ACHN (cell line): Measurements from ENCODE around the gene FBXW8.

Experiments
- DNase-seq: peaks from one replicate; pipeline ENCODE4 v3.0.0-alpha.2; 2015
- in situ Hi-C: cut with HindIII; loops from 2 replicates; pipeline ENCODE4 v1.10.0; 2017; ENCODE audit warnings: low sequenced_read_pairs, low pct_ligation_motif_present, low pct_unique_long_range_greater_than_20kb

FBXW8 gene

GRCh38 chr12:116975779-116976393 is 65.1 kb downstream of the FBXW8 start:
- in situ Hi-C loops, result no loop called here
- DNase-seq, result no peak

DNA sequence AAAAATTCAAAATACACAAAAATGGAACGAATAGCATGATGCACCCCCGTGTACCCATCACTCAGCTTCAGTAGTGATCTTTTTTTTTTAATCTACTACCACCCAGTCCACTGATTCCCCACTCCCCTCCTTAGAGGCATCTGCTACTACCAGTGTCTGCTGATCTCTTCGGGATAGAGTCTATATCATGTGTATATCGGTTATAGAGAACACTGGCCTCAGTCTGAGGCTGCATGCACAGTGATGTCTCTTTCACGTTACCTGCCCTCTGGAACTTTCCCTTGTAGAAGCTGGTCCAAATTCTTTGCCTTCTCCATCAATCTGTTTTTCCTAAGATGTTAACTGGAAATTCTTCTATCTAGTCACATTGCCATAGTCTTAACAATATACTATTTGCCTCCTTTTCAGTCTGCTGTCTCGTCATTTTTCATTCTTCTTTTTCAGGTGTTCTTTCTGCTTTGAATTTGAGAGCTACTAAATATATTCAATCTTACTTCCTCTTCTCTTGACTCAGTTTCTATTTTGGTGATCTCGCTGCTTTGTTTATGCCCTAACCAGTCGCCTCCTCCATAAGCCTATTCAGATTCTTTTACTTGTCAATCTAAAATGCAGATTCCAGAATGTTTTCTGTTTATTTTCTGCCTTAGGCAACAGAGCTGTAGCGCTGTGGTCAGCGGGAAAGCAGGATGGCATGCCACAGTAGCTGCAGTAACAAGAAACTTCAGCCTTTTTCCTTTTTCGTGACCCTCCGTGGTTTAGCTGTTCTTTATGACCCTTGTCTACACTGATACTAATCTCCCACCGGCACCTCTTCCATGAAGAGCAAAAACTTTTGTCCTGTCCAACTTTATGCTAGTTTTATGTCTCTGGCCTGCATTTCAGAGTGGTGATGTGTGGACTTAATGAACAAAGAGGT is 67.0 kb downstream of the FBXW8 start:
- in situ Hi-C loops, result no loop called here
- no peak for DNase-seq

DNA sequence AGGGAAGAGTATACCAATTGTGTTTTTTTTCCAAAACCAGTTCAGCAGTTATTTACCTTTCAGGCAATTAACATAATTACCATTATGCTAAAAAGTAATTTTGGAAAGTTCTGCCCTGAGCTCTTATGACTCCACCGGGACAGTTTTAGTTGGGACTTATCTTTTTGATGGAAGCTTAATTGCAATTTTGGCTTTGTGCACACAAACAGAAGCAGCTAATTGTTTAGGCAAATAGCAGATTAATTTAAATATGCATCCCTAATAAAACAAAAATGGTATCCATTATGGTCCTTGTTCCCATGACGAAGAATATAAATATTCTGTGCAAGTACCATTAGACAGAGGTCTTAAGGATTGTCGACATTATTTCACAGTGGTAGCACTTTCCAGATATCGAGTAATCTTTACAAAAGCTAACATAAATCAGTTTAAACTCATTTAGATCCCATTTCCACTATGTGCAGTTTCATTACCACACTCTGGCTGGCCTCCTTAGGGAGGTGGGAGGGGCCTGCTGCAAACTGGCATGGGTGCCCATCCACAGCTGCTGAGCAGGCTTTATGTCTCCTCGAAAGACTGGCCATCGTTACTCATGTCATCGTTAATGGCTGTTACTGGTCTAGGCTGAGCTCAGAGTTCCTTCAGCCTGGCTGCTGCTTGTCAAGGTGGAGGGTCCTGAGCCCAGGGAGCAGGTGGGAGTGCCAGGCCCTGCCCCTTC is 68.2 kb downstream of the FBXW8 start:
- in situ Hi-C loops, result no loop called here

DNA sequence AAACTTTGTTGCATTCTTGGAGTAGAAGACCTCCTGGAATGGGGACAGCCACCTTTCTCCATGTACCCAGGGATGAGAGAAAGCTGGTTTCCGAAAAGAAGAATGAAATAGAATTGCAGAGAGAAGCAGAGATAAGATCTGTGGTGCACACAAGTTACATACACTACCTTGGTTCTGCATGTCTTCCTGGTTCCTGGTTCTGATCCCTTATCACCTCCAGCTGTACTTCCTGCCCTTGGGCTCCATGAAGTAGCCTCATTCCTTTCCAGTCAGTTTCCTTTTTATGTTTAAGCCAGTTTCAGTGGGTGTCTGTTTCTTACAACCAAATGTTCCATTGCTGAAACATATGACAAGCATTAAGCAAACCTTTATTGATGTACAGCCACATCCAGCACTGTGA is 69.3 kb downstream of the FBXW8 start:
- no peak for DNase-seq
- in situ Hi-C loops, result no loop called here

More for the DNA sequence above, 68.2 kb downstream of the FBXW8 start:
- DNase-seq, result no peak

- DNase-seq, result peak; percentile 94
- in situ Hi-C loops, result no loop called here
Measured at GRCh38 chr12:116982791-116983411, 72.2 kb downstream of the FBXW8 start.

- DNase-seq, result no peak
- in situ Hi-C loops, result no loop called here
Measured at GRCh38 chr12:116984098-116984497, 73.3 kb downstream of the FBXW8 start.

DNA sequence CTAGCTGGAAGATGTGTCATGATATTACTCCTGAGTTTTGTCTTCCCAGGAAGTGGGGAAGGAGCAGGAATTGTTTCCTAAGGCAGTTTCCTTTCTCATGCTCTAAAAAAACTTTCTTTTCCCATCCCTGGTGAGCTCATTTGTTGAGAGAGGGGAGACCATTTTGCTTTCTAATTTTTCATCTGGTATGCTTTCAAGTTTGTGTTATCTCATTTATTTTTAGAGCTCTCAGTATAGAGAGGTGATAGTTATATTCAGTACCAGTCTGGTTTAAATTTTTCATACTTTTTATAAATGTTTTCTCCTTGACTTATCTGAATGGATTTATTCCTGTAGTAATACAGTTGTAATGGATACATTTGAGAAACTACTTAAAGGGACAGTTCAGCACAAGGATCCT is 79.6 kb downstream of the FBXW8 start:
- in situ Hi-C loops, result no loop called here
- no peak for DNase-seq

- in situ Hi-C loops, result no loop called here
- no peak for DNase-seq
Measured at GRCh38 chr12:116990971-116991966, 80.5 kb downstream of the FBXW8 start.

GRCh38 chr12:116996093-116996492 is 85.3 kb downstream of the FBXW8 start:
- DNase-seq, result no peak
- in situ Hi-C loops, result no loop called here

- in situ Hi-C loops, result no loop called here
- no peak for DNase-seq
Measured at GRCh38 chr12:116996621-116997020, 85.9 kb downstream of the FBXW8 start.

- in situ Hi-C loops, result no loop called here
Measured at GRCh38 chr12:116999066-116999465, 88.3 kb downstream of the FBXW8 start.

GRCh38 chr12:117000316-117000715 is 89.6 kb downstream of the FBXW8 start:
- DNase-seq, result no peak
- in situ Hi-C loops, result no loop called here

More at GRCh38 chr12:116999066-116999465, 88.3 kb downstream of the FBXW8 start:
- DNase-seq, result no peak

DNA sequence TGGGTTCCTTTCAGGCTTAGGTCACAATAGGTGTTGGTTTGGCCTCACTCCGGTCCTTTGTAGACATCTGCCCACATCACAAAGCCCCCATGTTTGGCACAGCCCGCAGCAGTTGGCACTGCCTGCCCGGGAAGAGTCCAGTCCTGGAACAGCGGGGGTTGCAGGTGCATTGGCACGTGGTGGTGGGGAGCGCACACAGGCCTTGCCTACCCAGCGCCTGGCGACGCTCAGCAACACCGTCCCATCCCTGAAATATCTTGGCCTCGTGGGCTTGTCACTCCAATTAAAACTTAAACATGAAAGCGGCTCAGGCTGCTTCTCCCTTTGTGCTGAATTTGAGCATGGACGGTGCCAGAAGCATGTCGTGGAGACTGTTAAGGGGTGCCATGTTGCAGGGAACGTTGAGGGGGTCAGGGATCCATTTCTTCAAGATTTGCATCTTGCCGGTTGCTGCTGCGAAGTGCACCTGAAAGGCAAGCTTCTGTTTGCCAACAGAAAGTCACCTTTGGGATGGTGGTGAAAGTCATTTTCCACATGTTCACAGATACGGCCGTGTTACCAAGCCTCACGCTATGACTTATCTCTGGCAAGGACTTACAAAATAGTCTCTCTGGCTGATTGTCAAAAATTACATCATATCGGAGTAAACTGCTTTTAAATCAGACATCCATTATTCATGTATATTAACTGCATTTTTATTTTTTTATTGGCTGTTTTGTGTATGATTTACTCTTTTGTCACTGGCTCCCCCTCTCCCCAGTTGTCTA is 91.5 kb downstream of the FBXW8 start:
- in situ Hi-C loops, result no loop called here
- no peak for DNase-seq

GRCh38 chr12:117003883-117004404 is 93.2 kb downstream of the FBXW8 start:
- no peak for DNase-seq
- in situ Hi-C loops, result no loop called here

GRCh38 chr12:117005417-117006046 is 94.8 kb downstream of the FBXW8 start:
- in situ Hi-C loops, result no loop called here
- no peak for DNase-seq

- no peak for DNase-seq
- in situ Hi-C loops, result no loop called here
Measured at GRCh38 chr12:117006333-117006732, 95.6 kb downstream of the FBXW8 start.
